M059J (cell line): Measurements from ENCODE around the gene MEP1A. TPM values are rescaled to one million over a fixed set of nuclear protein-coding genes. Genes with fewer than 3 reads are reported as not detected.
"Not testable (repeated sequence)": the region's sequence is repeated elsewhere in the genome, so short reads cannot be mapped to it uniquely, and the experiment has no call there.

Experiments used
- DNase-seq: peaks from one replicate; pipeline ENCODE4 v3.0.0-alpha.2; 2012; ENCODE audit warnings: low read depth
- total RNA-seq: library from RNA; depleted of rRNA; stranded (reverse); fragments of >200 nt; shearing (Covaris generic); gene quantifications from 2 replicates; pipeline ENCODE4 v1.2.3, GENCODE V29; 2014

Gene MEP1A
- total RNA-seq, 1 experiment from 2014 or later: not detected

- peak; percentile 18 for DNase-seq
Observed at GRCh38 chr6:46832816-46833215, 39.6 kb downstream of the MEP1A start.

DNA sequence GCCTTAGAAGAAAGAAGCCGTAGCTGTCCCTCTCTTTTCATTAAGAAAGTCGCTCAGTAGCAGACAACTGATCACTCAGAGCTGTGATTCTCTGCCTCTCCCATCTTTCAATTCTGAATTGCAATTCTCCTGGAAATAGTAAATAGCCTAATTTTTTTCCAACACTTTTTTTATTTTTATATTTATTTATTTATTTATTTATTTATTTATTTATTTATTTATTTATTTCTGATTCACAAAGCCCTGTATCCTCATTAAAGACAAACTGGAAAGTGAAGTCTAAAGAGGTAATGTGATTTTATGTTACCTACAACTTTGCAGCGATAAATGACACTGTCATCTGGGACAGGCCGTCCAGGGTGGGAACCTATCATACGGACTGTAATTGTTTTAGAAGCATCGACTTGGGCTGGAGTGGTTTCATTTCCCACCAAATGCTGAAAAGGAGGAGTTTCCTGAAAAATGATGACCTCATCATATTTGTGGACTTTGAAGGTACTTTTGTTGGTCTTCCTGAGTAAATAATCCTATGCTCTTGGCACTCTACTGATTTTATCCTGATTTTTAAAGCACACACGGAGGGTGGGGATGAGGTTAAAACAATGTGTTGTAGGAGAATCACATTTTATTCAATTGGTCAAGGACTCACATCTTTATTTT, 41.2 kb downstream of the MEP1A start:
- DNase-seq: not testable (repeated sequence)

DNA sequence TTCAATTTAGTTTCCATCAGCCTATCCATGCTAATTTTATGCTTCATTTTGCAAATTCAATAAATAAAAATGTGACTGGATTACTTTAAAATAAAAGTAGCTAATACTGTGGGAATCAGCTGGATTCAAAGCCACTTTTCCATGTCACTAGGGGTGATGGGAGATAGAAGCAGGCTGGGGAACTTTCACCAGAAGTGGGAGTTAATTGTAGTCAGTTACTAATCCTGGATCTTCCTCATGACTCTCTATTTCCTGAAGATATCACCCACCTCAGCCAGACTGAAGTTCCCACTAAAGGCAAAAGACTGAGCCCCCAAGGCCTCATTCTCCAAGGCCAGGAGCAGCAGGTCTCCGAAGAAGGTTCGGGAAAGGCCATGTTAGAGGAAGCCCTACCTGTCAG, 41.8 kb downstream of the MEP1A start:
- not testable (repeated sequence) for DNase-seq

- DNase-seq: no peak
Observed at GRCh38 chr6:46838033-46838432, 44.8 kb downstream of the MEP1A start.

DNA sequence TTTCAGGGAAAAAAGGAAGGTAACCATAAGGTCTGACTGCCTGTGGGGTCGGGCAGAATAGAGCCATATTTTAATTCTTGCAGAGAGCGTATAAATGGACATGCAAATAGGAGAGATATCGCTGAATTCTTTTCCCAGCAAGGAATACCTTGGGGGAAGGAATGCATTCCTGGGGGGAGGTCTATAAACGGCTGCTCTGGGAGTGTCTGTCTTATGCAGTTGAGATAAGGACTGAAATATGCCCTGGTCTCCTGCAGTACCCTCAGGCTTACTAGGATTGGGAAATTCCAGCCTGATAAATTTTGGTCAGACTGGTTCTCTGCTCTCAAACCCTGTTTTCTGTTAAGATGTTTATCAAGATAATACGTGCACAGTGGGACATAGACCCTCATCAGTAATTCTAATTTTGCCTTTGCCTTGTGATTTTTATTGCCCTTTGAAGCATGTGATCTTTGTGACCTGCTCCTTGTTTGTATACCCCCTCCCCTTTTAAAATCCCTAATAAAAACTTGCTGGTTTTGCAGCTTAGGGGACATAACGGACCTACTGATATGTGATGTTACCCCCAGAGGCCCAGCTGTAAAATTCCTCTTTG, 49.2 kb downstream of the MEP1A start:
- DNase-seq: not testable (repeated sequence)

GRCh38 chr6:46845126-46845525, 51.9 kb downstream of the MEP1A start:
- no peak for DNase-seq

- peak; percentile 92 for DNase-seq
Observed at GRCh38 chr6:46848684-46849360, 55.6 kb downstream of the MEP1A start.

- peak; percentile 91 for DNase-seq
Observed at GRCh38 chr6:46849361-46849690, 56.1 kb downstream of the MEP1A start.

- peak; percentile 90 for DNase-seq
Observed at GRCh38 chr6:46850792-46851191, 57.6 kb downstream of the MEP1A start.

DNA sequence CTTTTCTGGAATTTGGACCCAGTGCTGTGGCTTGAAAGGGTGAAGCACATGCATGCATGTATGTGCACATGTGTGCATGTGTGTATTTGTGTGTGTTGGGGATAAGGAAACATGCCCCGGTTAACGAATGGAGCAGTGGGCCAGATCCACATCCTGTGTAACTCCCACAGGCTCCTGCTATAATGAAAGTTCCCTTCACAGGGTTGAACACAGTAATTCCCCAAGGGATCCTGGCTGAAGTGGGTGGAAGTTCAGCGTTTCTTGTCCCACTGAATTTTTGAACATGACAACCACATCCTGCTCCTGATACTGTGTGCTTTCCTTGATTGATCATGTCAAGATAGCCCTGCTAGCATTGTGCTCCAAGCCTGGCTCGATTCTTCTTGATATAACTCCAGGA, 58.4 kb downstream of the MEP1A start:
- not testable (repeated sequence) for DNase-seq

DNA sequence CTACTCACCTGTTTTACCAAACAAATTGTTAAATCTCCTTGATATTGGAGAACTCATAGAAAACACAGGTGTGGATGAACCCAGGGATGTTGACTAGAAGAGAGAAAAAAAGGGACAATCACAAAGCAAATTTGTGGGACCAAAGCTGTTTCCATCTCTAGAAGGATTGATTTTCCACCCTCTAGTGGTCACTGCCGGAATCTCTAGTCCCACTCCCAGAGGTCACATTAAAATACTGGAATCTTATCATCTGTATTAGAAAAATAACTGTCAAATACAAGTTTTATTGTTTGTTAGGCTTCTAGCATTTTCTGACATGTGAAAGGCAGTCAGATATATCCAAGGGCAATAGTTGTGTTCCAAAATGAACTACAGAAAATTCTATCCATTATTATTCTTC, 62.8 kb downstream of the MEP1A start:
- peak; percentile 49 for DNase-seq

GRCh38 chr6:46862381-46862780, 69.2 kb downstream of the MEP1A start:
- no peak for DNase-seq

DNA sequence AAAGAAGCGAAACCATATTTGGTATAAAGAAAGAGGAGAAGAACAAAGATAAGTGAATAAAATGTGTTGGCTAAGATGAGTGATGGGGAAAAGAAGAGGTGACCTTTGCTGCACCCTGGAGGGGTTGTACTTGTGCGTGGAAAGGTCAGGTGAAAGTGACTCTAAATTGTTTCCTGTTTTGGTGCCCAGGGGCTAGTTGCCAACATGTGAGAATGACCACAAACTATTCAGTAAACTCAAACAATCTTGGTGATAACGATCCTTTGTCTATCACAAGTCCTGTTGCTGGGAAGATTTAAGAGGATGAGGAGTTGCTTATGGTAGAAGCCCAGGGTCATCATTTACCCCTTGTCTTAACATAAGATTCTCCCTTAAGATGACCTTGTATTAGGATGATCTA, 70.6 kb downstream of the MEP1A start:
- DNase-seq: peak; percentile 40

DNA sequence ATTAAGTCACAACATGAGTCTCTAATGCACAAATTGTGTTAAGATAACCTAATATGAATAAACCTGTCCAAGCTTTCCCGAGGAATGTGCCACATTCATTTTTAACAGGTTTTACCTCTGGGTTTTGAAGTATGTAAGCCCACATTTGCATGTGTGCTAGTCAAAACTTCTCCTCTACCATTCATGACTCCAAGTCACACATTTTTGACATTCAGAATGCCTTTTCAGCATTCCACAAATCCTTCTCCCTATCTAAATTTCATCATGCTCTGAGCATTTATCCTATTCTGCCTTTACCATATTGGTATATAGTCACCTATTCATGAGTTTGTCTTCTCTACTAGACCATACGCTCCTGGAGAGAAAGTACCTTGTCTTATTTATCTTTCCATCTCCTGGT, 72.0 kb downstream of the MEP1A start:
- DNase-seq: no peak

- DNase-seq: peak; percentile 49
Observed at GRCh38 chr6:46867411-46867810, 74.2 kb downstream of the MEP1A start.

DNA sequence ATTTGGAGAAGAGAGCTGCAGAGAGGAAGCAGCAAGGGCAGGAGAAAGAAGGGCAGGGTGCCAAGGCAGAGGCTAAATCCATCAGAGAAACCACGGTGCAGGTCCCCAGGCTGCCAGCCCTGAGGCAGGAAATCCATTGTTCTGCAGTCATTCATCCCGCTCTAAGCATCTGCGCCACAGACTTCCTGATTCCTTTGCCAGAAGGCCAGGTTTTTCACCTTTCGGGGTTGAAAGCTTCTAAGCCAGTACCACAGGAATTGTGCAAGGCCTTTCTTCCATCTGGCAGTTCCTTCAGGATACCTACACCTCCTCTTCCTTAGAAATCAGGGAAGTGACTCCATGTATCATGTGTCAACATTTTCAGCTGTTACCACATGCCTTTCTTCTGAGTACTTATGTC, 82.9 kb downstream of the MEP1A start:
- peak; percentile 99 for DNase-seq

GRCh38 chr6:46879003-46879402, 85.8 kb downstream of the MEP1A start:
- no peak for DNase-seq

DNA sequence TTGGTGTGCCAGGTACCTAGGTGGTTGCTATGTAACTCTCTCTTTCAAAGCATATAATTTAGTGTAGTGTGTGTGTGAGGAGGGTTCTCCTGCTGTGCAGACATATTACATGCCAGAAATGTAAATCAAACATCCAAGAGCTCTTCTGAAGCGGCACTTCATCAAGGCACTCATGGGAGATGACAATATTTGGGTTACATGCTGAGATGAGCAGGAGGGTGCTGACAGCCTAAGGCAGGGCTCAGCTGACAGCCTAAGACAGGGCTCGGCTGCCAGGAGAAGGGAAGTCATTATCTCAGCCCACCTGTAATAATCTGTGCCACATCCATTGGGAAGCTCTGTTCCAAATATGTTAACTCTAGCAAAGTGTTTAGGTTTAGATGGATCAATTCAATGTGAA, 89.5 kb downstream of the MEP1A start:
- DNase-seq: no peak

GRCh38 chr6:46888031-46888430, 94.8 kb downstream of the MEP1A start:
- DNase-seq: peak; percentile 85

DNA sequence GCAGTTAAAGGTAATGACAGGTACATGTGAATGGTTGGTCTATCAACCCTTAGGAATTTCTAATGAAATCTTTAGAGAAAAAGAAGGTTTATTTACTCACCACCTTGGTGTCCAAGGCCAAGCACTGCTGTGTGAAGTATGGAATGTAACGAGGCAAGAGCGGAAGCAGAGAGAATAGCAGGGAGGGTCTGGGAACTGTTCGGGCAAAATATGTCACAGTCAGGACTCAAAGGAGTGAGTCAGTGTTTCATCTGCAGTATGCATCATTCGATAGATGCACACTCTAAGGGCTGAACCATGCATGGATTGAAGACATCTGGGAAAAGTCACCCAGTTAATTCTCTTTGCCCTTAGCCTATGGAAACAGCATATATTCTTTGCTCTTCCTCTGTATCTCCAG, 95.4 kb downstream of the MEP1A start:
- peak; percentile 84 for DNase-seq
